SK-N-SH (cell line): Measurements from ENCODE around the gene PPARD.

Source experiments
- EP300 ChIP-seq, 2 experiments: IDR thresholded peaks; 2 replicates each; pipeline versions ENCODE4 v1.4.0 to v1.6.1; 2012; ENCODE audit warnings: borderline replicate concordance in 1 of 2, low read depth in 1 of 2, low read length in 1 of 2
- EZH2phosphoT487 ChIP-seq: fragments of 200-600 bp; sonication (generic); IDR thresholded peaks from 2 replicates; pipeline ENCODE4 v1.6.1; 2017; ENCODE audit warnings: low read depth, mixed run types, mild to moderate bottlenecking, antibody characterized with exemption, moderate library complexity, borderline replicate concordance
- FOXJ3 ChIP-seq: sonication (generic); formaldehyde crosslinking; IDR thresholded peaks from 2 replicates; pipeline ENCODE4 v1.5.1; 2020; ENCODE audit warnings: mild to moderate bottlenecking, missing genetic modification reagents
- GABPA ChIP-seq: IDR thresholded peaks from 2 replicates; pipeline ENCODE4 v1.4.0; 2012; ENCODE audit warnings: low read depth, mild to moderate bottlenecking
- MEF2A ChIP-seq: IDR thresholded peaks from 2 replicates; pipeline ENCODE4 v1.4.0; 2012; ENCODE audit warnings: low read depth, borderline replicate concordance
- POLR2AphosphoS5 ChIP-seq: IDR thresholded peaks from 2 replicates; pipeline ENCODE4 v1.6.1; 2012; ENCODE audit warnings: low read depth, low read length
- RAD21 ChIP-seq: IDR thresholded peaks from 2 replicates; pipeline ENCODE4 v1.6.1; 2012; ENCODE audit warnings: mild to moderate bottlenecking, low read length
- RFX5 ChIP-seq: IDR thresholded peaks from 2 replicates; pipeline ENCODE4 v1.6.1; 2012; ENCODE audit warnings: mild to moderate bottlenecking, improper control_type of control experiment, low read length
- SMC3 ChIP-seq: IDR thresholded peaks from 2 replicates; pipeline ENCODE4 v1.6.1; 2012; ENCODE audit warnings: low read depth, low read length, improper control_type of control experiment
- TCF12 ChIP-seq: IDR thresholded peaks from 2 replicates; pipeline ENCODE4 v1.4.0; 2012
- YY1 ChIP-seq: IDR thresholded peaks from 2 replicates; pipeline ENCODE4 v1.4.0; 2012; ENCODE audit warnings: low read depth, mild to moderate bottlenecking
- TF ChIP-seq, protein P1 (sequence below): IDR thresholded peaks from 2 replicates; pipeline ENCODE4 v1.6.1; 2012; ENCODE audit warnings: mild to moderate bottlenecking, low read depth, low read length, moderate library complexity
- TF ChIP-seq, protein P2 (sequence below): fragments of 200-600 bp; sonication (generic); IDR thresholded peaks from 2 replicates; pipeline ENCODE4 v1.6.1; 2017; ENCODE audit warnings: antibody characterized with exemption, mild to moderate bottlenecking, moderate library complexity
- TF ChIP-seq, protein P3 (sequence below): IDR thresholded peaks from 2 replicates; pipeline ENCODE4; 2012

DNA sequence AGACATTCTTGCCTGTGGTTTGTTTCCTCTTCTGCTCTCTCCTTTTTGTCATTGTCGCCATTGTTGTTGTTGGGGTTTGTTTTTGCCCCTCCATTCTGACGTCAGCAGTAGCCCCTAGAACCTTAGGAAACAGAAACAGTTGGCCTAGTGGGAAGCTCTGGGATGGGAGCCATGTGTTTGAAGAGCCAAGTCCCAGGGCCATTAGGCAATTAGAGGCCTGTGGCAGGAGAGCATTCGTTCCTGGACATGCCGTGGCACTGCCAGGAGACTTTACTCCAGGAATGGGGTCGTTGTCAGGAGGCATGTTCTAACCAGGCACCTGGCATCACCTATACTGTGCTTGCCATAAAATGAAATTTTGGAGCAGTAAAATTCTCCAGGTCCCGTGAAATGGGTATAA, 39.7 kb downstream of the PPARD start:
- TF ChIP-seq TCF12: no peak
- TF ChIP-seq, protein P1, sequence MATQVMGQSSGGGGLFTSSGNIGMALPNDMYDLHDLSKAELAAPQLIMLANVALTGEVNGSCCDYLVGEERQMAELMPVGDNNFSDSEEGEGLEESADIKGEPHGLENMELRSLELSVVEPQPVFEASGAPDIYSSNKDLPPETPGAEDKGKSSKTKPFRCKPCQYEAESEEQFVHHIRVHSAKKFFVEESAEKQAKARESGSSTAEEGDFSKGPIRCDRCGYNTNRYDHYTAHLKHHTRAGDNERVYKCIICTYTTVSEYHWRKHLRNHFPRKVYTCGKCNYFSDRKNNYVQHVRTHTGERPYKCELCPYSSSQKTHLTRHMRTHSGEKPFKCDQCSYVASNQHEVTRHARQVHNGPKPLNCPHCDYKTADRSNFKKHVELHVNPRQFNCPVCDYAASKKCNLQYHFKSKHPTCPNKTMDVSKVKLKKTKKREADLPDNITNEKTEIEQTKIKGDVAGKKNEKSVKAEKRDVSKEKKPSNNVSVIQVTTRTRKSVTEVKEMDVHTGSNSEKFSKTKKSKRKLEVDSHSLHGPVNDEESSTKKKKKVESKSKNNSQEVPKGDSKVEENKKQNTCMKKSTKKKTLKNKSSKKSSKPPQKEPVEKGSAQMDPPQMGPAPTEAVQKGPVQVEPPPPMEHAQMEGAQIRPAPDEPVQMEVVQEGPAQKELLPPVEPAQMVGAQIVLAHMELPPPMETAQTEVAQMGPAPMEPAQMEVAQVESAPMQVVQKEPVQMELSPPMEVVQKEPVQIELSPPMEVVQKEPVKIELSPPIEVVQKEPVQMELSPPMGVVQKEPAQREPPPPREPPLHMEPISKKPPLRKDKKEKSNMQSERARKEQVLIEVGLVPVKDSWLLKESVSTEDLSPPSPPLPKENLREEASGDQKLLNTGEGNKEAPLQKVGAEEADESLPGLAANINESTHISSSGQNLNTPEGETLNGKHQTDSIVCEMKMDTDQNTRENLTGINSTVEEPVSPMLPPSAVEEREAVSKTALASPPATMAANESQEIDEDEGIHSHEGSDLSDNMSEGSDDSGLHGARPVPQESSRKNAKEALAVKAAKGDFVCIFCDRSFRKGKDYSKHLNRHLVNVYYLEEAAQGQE: no peak
- TF ChIP-seq, protein P2, sequence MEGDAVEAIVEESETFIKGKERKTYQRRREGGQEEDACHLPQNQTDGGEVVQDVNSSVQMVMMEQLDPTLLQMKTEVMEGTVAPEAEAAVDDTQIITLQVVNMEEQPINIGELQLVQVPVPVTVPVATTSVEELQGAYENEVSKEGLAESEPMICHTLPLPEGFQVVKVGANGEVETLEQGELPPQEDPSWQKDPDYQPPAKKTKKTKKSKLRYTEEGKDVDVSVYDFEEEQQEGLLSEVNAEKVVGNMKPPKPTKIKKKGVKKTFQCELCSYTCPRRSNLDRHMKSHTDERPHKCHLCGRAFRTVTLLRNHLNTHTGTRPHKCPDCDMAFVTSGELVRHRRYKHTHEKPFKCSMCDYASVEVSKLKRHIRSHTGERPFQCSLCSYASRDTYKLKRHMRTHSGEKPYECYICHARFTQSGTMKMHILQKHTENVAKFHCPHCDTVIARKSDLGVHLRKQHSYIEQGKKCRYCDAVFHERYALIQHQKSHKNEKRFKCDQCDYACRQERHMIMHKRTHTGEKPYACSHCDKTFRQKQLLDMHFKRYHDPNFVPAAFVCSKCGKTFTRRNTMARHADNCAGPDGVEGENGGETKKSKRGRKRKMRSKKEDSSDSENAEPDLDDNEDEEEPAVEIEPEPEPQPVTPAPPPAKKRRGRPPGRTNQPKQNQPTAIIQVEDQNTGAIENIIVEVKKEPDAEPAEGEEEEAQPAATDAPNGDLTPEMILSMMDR: no peak
- no peak for TF ChIP-seq MEF2A
- no peak for TF ChIP-seq GABPA
- TF ChIP-seq RFX5: no peak
- TF ChIP-seq POLR2AphosphoS5: no peak
- TF ChIP-seq EZH2phosphoT487: no peak
- TF ChIP-seq, protein P3, sequence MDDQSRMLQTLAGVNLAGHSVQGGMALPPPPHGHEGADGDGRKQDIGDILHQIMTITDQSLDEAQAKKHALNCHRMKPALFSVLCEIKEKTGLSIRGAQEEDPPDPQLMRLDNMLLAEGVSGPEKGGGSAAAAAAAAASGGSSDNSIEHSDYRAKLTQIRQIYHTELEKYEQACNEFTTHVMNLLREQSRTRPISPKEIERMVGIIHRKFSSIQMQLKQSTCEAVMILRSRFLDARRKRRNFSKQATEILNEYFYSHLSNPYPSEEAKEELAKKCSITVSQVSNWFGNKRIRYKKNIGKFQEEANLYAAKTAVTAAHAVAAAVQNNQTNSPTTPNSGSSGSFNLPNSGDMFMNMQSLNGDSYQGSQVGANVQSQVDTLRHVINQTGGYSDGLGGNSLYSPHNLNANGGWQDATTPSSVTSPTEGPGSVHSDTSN: no peak
- no peak for TF ChIP-seq RAD21
- TF ChIP-seq EP300 (IDR thresholded peaks at IDR 0.05; ENCODE audit: borderline replicate concordance in 1 of 2, low read depth in 1 of 2, low read length in 1 of 2): no peak
- no peak for TF ChIP-seq SMC3
- TF ChIP-seq YY1: no peak
- no peak for TF ChIP-seq FOXJ3 (CRISPR knock-in tag)
